Spleen (tissue), 11 donors: ENCODE measurements around the gene COL8A2. TPM values are rescaled to one million over a fixed set of nuclear protein-coding genes. Genes with fewer than 3 reads are reported as not detected.

Source experiments
- DNase-seq: peaks from one replicate; pipeline ENCODE4 v3.0.0-alpha.2; 2020
- H3K27ac ChIP-seq, 8 donors: fragments of 200-600 bp; sonication (generic) in 7 of 8; 1 replicate in 4 of 8; 2 replicates in 4 of 8; pipeline versions ENCODE4 v1.5.0 to v1.8.0; 2016 to 2021; ENCODE audit warnings: inconsistent platforms in 4 of 8, mild to moderate bottlenecking in 4 of 8, moderate library complexity in 1 of 8
- H3K27me3 ChIP-seq, 7 donors: fragments of 200-600 bp; sonication (generic) in 6 of 7; replicated peaks in 1 of 7; 1 replicate in 4 of 7; 2 replicates in 3 of 7; pipeline versions ENCODE4 v1.5.0 to v1.8.0; 2016 to 2021; ENCODE audit warnings: inconsistent platforms in 3 of 7, mild to moderate bottlenecking in 1 of 7
- H3K36me3 ChIP-seq, 6 donors: fragments of 200-600 bp; sonication (generic) in 5 of 6; 1 replicate in 4 of 6; 2 replicates in 2 of 6; pipeline versions ENCODE4 v1.5.0 to v1.8.0; 2016 to 2021; ENCODE audit warnings: inconsistent platforms in 2 of 6
- H3K4me1 ChIP-seq, 6 donors: fragments of 200-600 bp; sonication (generic) in 5 of 6; 1 replicate in 3 of 6; 2 replicates in 3 of 6; pipeline versions ENCODE4 v1.5.0 to v1.8.0; 2016 to 2021; ENCODE audit warnings: inconsistent platforms in 3 of 6
- H3K4me3 ChIP-seq, 8 donors: fragments of 200-600 bp; sonication (generic) in 7 of 8; 1 replicate in 4 of 8; 2 replicates in 4 of 8; pipeline versions ENCODE4 v1.5.0 to v1.8.0; 2016 to 2021; ENCODE audit warnings: inconsistent platforms in 4 of 8, mild to moderate bottlenecking in 4 of 8, moderate library complexity in 2 of 8
- H3K9me3 ChIP-seq, 8 donors: fragments of 200-600 bp; sonication (generic) in 7 of 8; 1 replicate in 4 of 8; 2 replicates in 4 of 8; pipeline versions ENCODE4 v1.5.0 to v1.8.0; 2016 to 2021; ENCODE audit warnings: inconsistent platforms in 4 of 8
- POLR2A ChIP-seq, 3 donors: fragments of 450-650 bp; IDR thresholded peaks; one replicate each; pipeline ENCODE4 v1.5.1; 2017; ENCODE audit warnings: antibody characterized with exemption in 3 of 3, mild to moderate bottlenecking in 1 of 3
- POLR2AphosphoS5 ChIP-seq, 3 donors: sonication (generic); formaldehyde crosslinking; IDR thresholded peaks; one replicate each; pipeline ENCODE4 v1.5.1; 2017; ENCODE audit warnings: antibody characterized with exemption in 3 of 3
- WGBS, 5 donors: extraction: QIAGEN DNeasy Blood & Tissue Kit in 3 of 5; methylation state at CpG; one replicate each; pipeline versions ENCODE4 v1.1.5 to v1.1.7; 2013 to 2018; 5-methylcytosine and 5-hydroxymethylcytosine counted together
- intact Hi-C: fragments of 100-400 bp; cut with DNase I; formaldehyde crosslinking; loops from one replicate; pipeline ENCODE4 v1.15.0; 2023; ENCODE audit warnings: low total_unique reads
- polyA plus RNA-seq, 3 donors: library from polyadenylated mRNA; stranded (reverse); fragments of 200-250 nt; gene quantifications; one replicate each; pipeline ENCODE4 v1.2.1, GENCODE V29; 2013
- total RNA-seq, 7 donors: library from RNA; depleted of rRNA in 3 of 7; stranded (reverse); fragments of >200 nt in 3 of 7; fragmentation: NEBNext Ultra II Directional in 4 of 7; extraction: Animal tissue kit (Norgen Biotek cat#: 25700) in 4 of 7; gene quantifications; one replicate each; pipeline versions ENCODE4 v1.1.0 to v1.2.1, GENCODE V29; 2016 to 2021
- TF ChIP-seq, protein P1 (sequence below), 11 experiments: fragments of 200-600 bp in 7 of 11; fragments of 450-650 bp in 4 of 11; sonication (generic) in 4 of 11; IDR thresholded peaks in 8 of 11; conservative IDR thresholded peaks in 3 of 11; 1 replicate in 7 of 11; 2 replicates in 4 of 11; pipeline versions ENCODE4 v1.4.0 to v1.8.0; 2016 to 2021; ENCODE audit warnings: antibody characterized with exemption in 11 of 11, inconsistent platforms in 4 of 11, mild to moderate bottlenecking in 1 of 11
- donor health status: healthy with polysubstance abuse.
- donor health status: DM: no; HTN: no; CAD: no; lungs with moderate emphysema.
- donor health status: DM: no; HTN: no; CAD: no.
- donor health status: Bipolar disorder and iron deficiency.
- donor health status: healthy.
- donor health status: DM: no; HTN: no; CAD: no.
- donor health status: DM: yes; HTN: yes; CAD: no.

Gene COL8A2
- total and polyA plus RNA-seq, 10 donors, result 2.1 to 32.0 (median 9.9) TPM

DNA sequence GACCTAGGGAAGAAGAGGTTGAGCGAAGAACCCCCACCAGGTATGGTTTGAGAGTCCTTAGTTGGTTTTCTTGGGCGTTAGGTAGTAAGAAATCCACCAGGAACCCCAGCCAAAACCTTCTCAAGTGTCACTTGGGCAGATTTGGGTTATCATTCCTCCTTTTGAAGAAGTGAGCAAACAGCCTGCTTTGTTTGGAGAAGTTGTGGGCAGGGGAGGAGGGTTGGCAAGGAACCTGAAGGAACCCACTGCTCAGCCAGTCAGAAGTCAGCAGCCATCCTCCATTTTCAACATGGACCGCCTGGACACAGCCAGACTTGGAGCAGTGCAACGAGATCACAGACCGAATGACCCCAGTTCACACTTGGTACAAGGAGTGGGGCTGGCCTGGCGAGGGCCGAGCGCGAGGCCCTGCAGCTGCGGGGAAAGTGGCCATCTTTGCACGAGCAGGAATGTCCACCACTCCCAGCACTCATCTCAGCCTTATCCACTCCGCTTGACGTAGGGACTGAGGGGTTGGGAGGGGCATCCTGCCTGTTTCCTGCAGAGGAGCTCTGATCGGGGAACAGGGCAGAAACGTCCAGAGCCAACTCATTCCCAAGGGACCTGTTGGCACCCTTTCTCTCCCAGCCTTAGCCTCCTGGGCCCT, 29.1 kb downstream of the COL8A2 start:
- 61 to 76% (median 66%) methylated on average over 13 to 15 of the region's 15 CpGs for WGBS, 5 donors
- TF ChIP-seq, protein P1, sequence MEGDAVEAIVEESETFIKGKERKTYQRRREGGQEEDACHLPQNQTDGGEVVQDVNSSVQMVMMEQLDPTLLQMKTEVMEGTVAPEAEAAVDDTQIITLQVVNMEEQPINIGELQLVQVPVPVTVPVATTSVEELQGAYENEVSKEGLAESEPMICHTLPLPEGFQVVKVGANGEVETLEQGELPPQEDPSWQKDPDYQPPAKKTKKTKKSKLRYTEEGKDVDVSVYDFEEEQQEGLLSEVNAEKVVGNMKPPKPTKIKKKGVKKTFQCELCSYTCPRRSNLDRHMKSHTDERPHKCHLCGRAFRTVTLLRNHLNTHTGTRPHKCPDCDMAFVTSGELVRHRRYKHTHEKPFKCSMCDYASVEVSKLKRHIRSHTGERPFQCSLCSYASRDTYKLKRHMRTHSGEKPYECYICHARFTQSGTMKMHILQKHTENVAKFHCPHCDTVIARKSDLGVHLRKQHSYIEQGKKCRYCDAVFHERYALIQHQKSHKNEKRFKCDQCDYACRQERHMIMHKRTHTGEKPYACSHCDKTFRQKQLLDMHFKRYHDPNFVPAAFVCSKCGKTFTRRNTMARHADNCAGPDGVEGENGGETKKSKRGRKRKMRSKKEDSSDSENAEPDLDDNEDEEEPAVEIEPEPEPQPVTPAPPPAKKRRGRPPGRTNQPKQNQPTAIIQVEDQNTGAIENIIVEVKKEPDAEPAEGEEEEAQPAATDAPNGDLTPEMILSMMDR (IDR thresholded peaks at IDR 0.05 in 8 of 11, conservative IDR thresholded peaks at IDR 0.05 in 3 of 11), result no peak
- TF ChIP-seq POLR2A (IDR thresholded peaks at IDR 0.05) (no peak), POLR2AphosphoS5 (IDR thresholded peaks at IDR 0.05) (peak; percentile 42 to 61 (median 57))
- no peak overlapping the region for H3K4me3 ChIP-seq
- DNase-seq, result peak; percentile 47
- peak overlapping the region in 6 of 8 donors; percentile 13 to 76 (median 48) for H3K27ac ChIP-seq
- no peaks in the 10 kb centered on the region for H3K27me3 ChIP-seq
- H3K4me1 ChIP-seq, result peaks cover 24 to 80% (median 62%) of the 10 kb centered on the region in 6 donors
- intact Hi-C loops, result no loop called here
- peaks cover 5 to 72% (median 45%) of the 10 kb centered on the region in 6 donors for H3K36me3 ChIP-seq
- H3K9me3 ChIP-seq, result no peaks in the 10 kb centered on the region

DNA sequence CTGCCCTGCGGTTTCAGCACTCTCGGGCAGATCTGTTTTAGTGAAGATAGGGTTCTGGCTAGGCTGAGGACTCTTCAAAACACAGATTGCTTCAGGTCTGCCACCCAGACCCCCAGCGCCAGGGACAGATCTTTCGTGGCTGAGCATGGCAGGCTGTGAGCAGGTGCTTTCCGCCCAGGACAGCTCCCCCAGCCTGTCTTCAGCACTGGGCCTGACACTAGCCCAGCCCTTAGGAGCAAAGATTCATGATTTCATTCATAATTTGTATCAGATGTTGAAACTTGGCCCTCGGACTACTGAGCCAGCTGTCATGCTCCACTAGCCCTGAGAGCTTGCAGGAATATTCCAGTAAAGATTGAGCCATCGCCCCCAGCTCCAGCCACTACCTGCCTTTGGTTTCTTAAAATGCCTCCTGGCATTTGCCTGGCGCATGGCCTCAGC, 30.4 kb downstream of the COL8A2 start:
- Histone ChIP-seq H3K27ac (peak overlapping the region in 7 of 8 donors; percentile 42 to 76 (median 67)), H3K4me3 (no peak overlapping the region), H3K36me3 (peaks cover 5 to 78% (median 46%) of the 10 kb centered on the region in 6 donors), H3K4me1 (peaks cover 30 to 82% (median 65%) of the 10 kb centered on the region in 6 donors), H3K27me3 (no peaks in the 10 kb centered on the region), H3K9me3 (no peaks in the 10 kb centered on the region)
- TF ChIP-seq POLR2A (IDR thresholded peaks at IDR 0.05) (no peak), POLR2AphosphoS5 (IDR thresholded peaks at IDR 0.05) (no peak)
- TF ChIP-seq, protein P1 (IDR thresholded peaks at IDR 0.05 in 8 of 11, conservative IDR thresholded peaks at IDR 0.05 in 3 of 11), result no peak
- DNase-seq, result peak; percentile 42
- 90 to 95% (median 91%) methylated on average over 7 to 8 of the region's 8 CpGs for WGBS, 5 donors
- intact Hi-C loops, result no loop called here

DNA sequence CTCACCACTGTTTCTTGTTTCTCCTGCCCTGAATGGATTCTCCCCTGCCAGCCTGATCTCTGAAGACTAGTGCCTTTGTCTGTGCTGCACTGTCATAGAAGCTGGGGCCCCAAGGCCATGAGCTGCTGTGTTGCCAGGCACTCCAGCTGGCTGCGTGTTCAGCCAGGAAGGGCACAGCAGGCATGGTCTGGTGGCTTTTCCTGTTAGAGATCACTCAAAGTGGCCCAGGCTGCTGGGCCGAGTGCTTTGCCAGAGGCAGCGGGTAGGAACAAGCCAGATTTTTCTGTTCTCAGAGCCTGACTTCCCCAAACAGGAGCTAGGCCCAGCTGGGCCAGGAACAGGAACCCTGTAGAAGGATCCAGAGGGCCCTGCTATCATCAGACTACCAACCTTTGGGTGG, 31.1 kb downstream of the COL8A2 start:
- peak; percentile 83 for DNase-seq
- Histone ChIP-seq H3K27me3 (no peaks in the 10 kb centered on the region), H3K4me3 (no peak overlapping the region), H3K27ac (peak overlapping the region in 7 of 8 donors; percentile 42 to 76 (median 67)), H3K36me3 (peaks cover 5 to 78% (median 46%) of the 10 kb centered on the region in 6 donors), H3K9me3 (no peaks in the 10 kb centered on the region), H3K4me1 (peaks cover 33 to 84% (median 67%) of the 10 kb centered on the region in 6 donors)
- peak; percentile 67 to 80 (median 72) for TF ChIP-seq POLR2AphosphoS5 (IDR thresholded peaks at IDR 0.05)
- TF ChIP-seq, protein P1 (IDR thresholded peaks at IDR 0.05 in 8 of 11, conservative IDR thresholded peaks at IDR 0.05 in 3 of 11), result no peak
- no peak for TF ChIP-seq POLR2A (IDR thresholded peaks at IDR 0.05)
- intact Hi-C loops, result no loop called here
- 56 to 71% (median 62%) methylated on average over 2 to 3 of the region's 3 CpGs for WGBS, 5 donors

DNA sequence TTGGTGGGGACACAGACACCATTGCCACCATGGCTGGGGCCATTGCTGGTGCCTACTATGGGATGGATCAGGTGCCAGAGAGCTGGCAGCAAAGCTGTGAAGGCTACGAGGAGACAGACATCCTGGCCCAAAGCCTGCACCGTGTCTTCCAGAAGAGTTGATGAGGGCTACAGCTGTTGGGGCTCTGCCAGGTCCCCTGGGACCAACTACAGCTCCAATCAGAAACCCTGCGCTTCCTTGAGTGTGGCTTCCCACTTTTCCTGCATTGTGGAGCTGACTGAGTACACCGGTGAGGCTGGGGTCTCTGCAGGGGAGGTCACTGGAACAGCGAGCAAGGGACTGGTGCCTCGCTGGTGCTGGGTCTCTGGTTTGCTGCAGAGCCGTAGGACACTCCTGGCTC, 31.8 kb downstream of the COL8A2 start:
- WGBS, 5 donors, result 79 to 95% (median 86%) methylated on average over 5 to 7 of the region's 7 CpGs
- Histone ChIP-seq H3K27ac (peak overlapping the region in 6 of 8 donors; percentile 9 to 76 (median 68)), H3K36me3 (peaks cover 5 to 78% (median 46%) of the 10 kb centered on the region in 6 donors), H3K4me3 (no peak overlapping the region), H3K4me1 (peaks cover 35 to 87% (median 70%) of the 10 kb centered on the region in 6 donors), H3K9me3 (no peaks in the 10 kb centered on the region), H3K27me3 (no peaks in the 10 kb centered on the region)
- DNase-seq, result peak; percentile 47
- intact Hi-C loops, result no loop called here
- TF ChIP-seq, protein P1 (IDR thresholded peaks at IDR 0.05 in 8 of 11, conservative IDR thresholded peaks at IDR 0.05 in 3 of 11), result no peak
- no peak for TF ChIP-seq POLR2A (IDR thresholded peaks at IDR 0.05)
- no peak for TF ChIP-seq POLR2AphosphoS5 (IDR thresholded peaks at IDR 0.05)
